RWPE1 (cell line): ENCODE data around the gene SHC1.

Source experiments
- CTCF ChIA-PET: fragments of 350-600 bp; sonication (Branson Sonifier 250); formaldehyde crosslinking; extraction: SDS; loops from one replicate; lab custom pipeline; 2021; lab: Yijun Ruan, JAX
- POLR2A ChIA-PET: fragments of 400-600 bp; formaldehyde crosslinking; extraction: SDS; loops from one replicate; lab custom pipeline; 2020; ENCODE audit warnings: antibody characterized with exemption; ENCODE audit not compliant: low non-redundant PET; lab: Yijun Ruan, JAX
- DNase-seq: peaks from one replicate; pipeline ENCODE4 v3.0.0; 2012; ENCODE audit warnings: low spot score
- H3K27ac ChIP-seq: fragments of 450-650 bp; 2 replicates; pipeline ENCODE4 v1.5.1; 2017
- TF ChIP-seq, protein P1 (sequence below): fragments of 450-650 bp; conservative IDR thresholded peaks from 2 replicates; pipeline ENCODE4 v1.5.1; 2017; ENCODE audit warnings: low read depth, mild to moderate bottlenecking

Gene SHC1

GRCh38 chr1:155003766-155004351 lies 33.3 kb upstream of the SHC1 start:
- POLR2A ChIA-PET: interaction anchor here (0.6 to 1.0 kb wide), 3 partner anchors 30 to 192 kb away, joined by 3 to 12 read pairs (median 3); partner anchors contain the start of gene CKS1B

DNA sequence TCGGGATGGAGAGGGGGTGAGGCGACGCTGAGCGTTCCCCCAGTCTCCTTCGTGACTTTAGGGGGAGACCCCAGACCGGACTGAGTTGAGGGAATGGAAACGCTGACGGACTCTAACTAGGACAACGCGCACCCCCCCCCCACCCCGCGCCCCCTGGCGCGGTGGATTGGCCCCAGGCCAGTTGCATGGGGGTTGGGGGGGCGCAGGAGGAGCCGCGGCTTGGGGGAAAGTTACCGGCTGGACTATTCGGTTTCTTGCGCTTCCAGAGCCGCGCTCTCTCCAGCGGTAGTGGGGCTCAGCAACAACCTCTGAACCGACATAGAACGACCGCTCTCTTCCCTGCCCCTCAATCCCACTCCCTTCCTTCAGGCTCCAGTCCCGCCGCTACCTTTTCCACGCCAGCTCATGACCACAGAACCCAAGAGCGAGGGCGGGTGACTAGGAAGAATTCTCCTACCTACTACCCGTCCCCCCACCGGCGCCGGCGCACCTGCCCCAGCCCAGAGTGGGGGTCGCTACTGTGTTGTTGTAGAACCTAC lies 32.7 kb upstream of the SHC1 start:
- DNase-seq: no peak
- TF ChIP-seq, protein P1, sequence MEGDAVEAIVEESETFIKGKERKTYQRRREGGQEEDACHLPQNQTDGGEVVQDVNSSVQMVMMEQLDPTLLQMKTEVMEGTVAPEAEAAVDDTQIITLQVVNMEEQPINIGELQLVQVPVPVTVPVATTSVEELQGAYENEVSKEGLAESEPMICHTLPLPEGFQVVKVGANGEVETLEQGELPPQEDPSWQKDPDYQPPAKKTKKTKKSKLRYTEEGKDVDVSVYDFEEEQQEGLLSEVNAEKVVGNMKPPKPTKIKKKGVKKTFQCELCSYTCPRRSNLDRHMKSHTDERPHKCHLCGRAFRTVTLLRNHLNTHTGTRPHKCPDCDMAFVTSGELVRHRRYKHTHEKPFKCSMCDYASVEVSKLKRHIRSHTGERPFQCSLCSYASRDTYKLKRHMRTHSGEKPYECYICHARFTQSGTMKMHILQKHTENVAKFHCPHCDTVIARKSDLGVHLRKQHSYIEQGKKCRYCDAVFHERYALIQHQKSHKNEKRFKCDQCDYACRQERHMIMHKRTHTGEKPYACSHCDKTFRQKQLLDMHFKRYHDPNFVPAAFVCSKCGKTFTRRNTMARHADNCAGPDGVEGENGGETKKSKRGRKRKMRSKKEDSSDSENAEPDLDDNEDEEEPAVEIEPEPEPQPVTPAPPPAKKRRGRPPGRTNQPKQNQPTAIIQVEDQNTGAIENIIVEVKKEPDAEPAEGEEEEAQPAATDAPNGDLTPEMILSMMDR: no peak
- H3K27ac ChIP-seq: peak overlapping the region; percentile 100
- ChIA-PET POLR2A (no interaction called here), CTCF (interaction anchor here (0.6 to 3.2 kb wide), 4 partner anchors 9 to 88 kb away, joined by 3 to 26 read pairs (median 4); partner anchors contain the start of gene FLAD1)

More at GRCh38 chr1:155003766-155004351, 33.3 kb upstream of the SHC1 start:
- peak overlapping the region; percentile 100 for H3K27ac ChIP-seq
- DNase-seq: no peak
- CTCF ChIA-PET: interaction anchor here (0.6 to 3.2 kb wide), 5 partner anchors 9 to 446 kb away, joined by 3 to 26 read pairs (median 3); partner anchors contain the start of gene FLAD1
- TF ChIP-seq, protein P1: no peak

- ChIA-PET POLR2A (no interaction called here), CTCF (interaction anchor here (0.6 to 3.2 kb wide), 3 partner anchors 14 to 48 kb away, joined by 3 to 26 read pairs (median 4); partner anchors contain the start of genes ADAM15 and FLAD1)
- TF ChIP-seq, protein P1: no peak
- peak; percentile 88 for DNase-seq
- H3K27ac ChIP-seq: peak within 1 kb of the TSS; percentile 100
Measured at GRCh38 chr1:155002464-155003226, 32.1 kb upstream of the SHC1 start, which contains the start of gene ZBTB7B. Gene ZBTB7B, plus strand, starts transcription at chr1:155002802. Its CDS starts 11,859 bp downstream, at chr1:155014661.

DNA sequence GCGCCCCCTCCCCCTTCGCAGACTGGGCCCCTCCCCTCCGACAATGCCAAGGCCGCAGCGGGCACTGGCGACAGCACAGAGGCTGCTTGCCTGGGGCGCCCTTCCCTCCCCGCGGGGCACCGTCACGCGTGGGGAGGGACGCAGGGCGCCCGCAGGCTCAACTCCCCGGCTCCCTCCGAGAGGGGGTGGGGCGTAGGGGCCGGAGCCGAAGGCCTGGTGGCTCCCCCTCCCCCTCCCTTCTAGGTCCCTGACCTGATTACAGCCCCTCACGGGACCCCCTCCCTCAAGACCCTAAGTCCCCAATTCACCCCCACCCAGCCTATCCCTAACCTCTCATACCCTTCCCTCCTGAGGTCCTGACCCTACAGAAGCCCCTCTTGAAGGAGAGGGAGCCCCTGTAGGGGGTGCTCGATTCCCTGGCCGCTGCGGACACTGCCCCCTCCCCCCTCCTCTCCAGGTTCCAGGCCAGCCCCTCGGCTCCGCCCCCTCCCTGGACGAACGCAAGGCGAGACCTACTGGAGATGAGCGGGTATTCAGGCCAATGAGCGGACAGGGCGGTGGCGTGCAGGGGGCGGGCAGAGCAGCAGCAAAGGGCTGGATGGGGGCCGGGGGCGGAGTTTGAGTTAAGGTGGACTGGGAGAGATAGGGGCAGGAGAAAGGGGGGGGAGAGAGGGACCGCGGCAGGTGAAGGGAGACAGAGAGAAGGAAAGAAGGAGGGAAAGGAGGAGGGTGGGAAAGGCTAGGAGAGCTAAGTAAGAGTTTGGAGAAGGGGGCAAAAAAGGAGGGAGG lies 31.3 kb upstream of the SHC1 start:
- CTCF ChIA-PET: interaction anchor here (0.8 to 3.2 kb wide), 3 partner anchors 15 to 49 kb away, joined by 3 to 26 read pairs (median 4); partner anchors contain the start of gene ADAM15
- peak overlapping the region; percentile 100 for H3K27ac ChIP-seq
- peak; percentile 99 for DNase-seq
- TF ChIP-seq, protein P1: peak; percentile 69
- POLR2A ChIA-PET: interaction anchor here (0.7 kb wide), 1 partner anchor 31 kb away, joined by 4 read pairs; the partner anchor contains the start of gene SHC1

- peak overlapping the region; percentile 100 for H3K27ac ChIP-seq
- CTCF ChIA-PET: interaction anchor here (0.5 to 0.9 kb wide), 2 partner anchors 16 to 173 kb away, joined by 3 read pairs; no protein-coding TSS in a partner anchor
- TF ChIP-seq, protein P1: no peak
- POLR2A ChIA-PET: interaction anchor here (0.6 to 0.7 kb wide), 2 partner anchors 28 to 30 kb away, joined by 3 to 4 read pairs; partner anchors contain the start of gene SHC1
- no peak for DNase-seq
Measured at GRCh38 chr1:155001425-155001674, 30.8 kb upstream of the SHC1 start.
